Measurements from ENCODE around the gene CCDC179.

DNA sequence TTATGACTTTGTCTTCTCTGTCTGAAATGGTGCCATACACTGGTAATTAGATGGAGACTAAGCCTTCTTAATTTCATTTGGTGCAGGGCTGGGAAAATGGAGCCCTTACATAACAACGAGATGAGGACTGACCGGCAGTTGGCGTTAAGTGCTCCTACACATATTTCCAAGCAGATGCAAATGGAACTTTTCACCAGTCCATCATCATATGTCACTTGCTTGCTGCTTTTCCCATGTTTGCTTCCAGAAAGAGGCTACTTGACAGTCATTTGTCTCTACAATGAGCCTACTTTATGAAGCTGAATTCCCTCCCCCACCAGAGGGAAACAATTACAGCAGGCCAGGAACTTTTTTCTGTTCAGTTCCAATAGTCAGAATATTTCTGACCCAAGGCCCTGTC is 63.2 kb downstream of the CCDC179 start:
- TF ChIP-seq, protein P1, sequence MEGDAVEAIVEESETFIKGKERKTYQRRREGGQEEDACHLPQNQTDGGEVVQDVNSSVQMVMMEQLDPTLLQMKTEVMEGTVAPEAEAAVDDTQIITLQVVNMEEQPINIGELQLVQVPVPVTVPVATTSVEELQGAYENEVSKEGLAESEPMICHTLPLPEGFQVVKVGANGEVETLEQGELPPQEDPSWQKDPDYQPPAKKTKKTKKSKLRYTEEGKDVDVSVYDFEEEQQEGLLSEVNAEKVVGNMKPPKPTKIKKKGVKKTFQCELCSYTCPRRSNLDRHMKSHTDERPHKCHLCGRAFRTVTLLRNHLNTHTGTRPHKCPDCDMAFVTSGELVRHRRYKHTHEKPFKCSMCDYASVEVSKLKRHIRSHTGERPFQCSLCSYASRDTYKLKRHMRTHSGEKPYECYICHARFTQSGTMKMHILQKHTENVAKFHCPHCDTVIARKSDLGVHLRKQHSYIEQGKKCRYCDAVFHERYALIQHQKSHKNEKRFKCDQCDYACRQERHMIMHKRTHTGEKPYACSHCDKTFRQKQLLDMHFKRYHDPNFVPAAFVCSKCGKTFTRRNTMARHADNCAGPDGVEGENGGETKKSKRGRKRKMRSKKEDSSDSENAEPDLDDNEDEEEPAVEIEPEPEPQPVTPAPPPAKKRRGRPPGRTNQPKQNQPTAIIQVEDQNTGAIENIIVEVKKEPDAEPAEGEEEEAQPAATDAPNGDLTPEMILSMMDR (conservative IDR thresholded peaks at IDR 0.05): no peak
- TF ChIP-seq ZFX (IDR thresholded peaks at IDR 0.05): no peak
